Fibroblast of pulmonary artery (primary cell): ENCODE measurements around the gene TGM3.

Experiments
- DNase-seq: peaks from one replicate; pipeline ENCODE4 v3.0.0-alpha.2; 2010; ENCODE audit warnings: low read depth
- H3K4me3 ChIP-seq: replicated peaks from 2 replicates; pipeline ENCODE4 v1.5.1; 2011; ENCODE audit warnings: low read depth, mild to moderate bottlenecking, control low read depth, low read length, moderate library complexity
- TF ChIP-seq, protein P1 (sequence below): IDR thresholded peaks from 2 replicates; pipeline ENCODE4 v1.5.1; 2011; ENCODE audit warnings: mild to moderate bottlenecking, control low read depth, low read length, inconsistent platforms; ENCODE audit errors: missing control alignments

The TGM3 gene

GRCh38 chr20:2338411-2339066 is 42.7 kb downstream of the TGM3 start:
- no peak for DNase-seq
- TF ChIP-seq, protein P1, sequence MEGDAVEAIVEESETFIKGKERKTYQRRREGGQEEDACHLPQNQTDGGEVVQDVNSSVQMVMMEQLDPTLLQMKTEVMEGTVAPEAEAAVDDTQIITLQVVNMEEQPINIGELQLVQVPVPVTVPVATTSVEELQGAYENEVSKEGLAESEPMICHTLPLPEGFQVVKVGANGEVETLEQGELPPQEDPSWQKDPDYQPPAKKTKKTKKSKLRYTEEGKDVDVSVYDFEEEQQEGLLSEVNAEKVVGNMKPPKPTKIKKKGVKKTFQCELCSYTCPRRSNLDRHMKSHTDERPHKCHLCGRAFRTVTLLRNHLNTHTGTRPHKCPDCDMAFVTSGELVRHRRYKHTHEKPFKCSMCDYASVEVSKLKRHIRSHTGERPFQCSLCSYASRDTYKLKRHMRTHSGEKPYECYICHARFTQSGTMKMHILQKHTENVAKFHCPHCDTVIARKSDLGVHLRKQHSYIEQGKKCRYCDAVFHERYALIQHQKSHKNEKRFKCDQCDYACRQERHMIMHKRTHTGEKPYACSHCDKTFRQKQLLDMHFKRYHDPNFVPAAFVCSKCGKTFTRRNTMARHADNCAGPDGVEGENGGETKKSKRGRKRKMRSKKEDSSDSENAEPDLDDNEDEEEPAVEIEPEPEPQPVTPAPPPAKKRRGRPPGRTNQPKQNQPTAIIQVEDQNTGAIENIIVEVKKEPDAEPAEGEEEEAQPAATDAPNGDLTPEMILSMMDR, result no peak
- no peak overlapping the region for H3K4me3 ChIP-seq

DNA sequence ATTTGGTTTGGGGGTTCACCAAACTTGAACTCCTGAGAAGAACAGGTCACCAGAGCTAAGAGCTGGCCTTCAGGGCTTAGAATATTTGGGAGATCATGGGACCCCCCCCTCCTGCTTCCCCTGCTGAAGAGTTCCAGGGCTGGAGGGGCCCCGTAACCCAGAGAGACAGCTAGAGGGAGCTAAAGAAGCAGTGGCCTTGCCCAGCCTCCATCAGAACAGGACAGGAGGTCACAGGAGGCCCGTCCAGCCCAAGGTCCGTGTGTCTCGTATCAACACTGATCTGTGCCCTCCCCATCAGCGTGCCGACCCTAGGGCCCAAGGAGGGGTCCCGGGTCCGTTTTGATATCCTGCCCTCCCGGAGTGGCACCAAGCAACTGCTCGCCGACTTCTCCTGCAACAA is 44.3 kb downstream of the TGM3 start:
- TF ChIP-seq, protein P1, result no peak
- H3K4me3 ChIP-seq, result no peak overlapping the region
- no peak for DNase-seq

GRCh38 chr20:2340823-2341222 is 45.0 kb downstream of the TGM3 start:
- DNase-seq, result no peak
- no peak overlapping the region for H3K4me3 ChIP-seq
- TF ChIP-seq, protein P1, result no peak

- TF ChIP-seq, protein P1, result no peak
- no peak overlapping the region for H3K4me3 ChIP-seq
- DNase-seq, result no peak
These were observed 45.5 kb downstream of the TGM3 start for GRCh38 chr20:2341336-2341735.

DNA sequence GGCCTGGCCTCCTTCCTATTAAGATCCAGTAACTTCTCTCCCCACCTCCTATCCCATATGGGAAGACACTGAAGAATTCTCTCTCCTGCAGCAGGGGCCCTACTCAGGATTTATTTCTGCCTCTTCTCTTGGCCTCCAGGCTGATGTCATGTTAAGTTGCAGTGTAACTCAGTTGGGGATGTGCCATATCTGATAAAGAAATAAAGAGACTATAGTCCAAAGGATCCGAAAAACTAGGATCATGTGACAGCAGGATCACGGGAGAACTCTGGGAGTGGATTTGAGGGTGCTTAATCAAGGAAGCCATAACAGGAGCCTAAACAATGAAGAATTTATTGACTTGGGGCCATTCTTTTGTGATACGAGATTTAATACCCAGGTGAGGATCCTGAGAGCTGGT is 46.4 kb downstream of the TGM3 start:
- TF ChIP-seq, protein P1, result no peak
- no peak for DNase-seq

DNA sequence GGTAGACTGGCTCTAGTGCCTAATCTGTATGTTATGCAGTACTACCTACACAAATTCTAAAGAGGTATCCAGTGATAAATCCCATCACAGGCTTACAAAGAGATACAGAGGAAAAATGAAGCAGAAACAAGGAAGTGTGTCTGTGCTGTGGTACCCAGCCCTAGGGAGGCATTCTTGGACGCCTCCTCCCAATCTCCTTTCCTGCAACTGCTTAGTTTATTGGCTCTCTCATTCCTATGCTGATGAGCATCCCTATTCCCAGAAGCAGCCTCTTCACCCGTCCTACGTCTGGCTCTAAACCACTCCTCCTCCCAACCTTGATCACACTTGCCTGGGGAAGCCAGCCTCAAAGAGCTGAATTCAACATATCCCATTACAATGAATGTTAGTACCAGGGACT is 50.4 kb downstream of the TGM3 start:
- TF ChIP-seq, protein P1, result no peak
- DNase-seq, result no peak
- no peak overlapping the region for H3K4me3 ChIP-seq

More for the DNA sequence above, 46.4 kb downstream of the TGM3 start:
- H3K4me3 ChIP-seq, result no peak overlapping the region

- no peak for DNase-seq
- H3K4me3 ChIP-seq, result no peak overlapping the region
- TF ChIP-seq, protein P1, result no peak
These were observed 52.5 kb downstream of the TGM3 start for GRCh38 chr20:2348336-2348735.
